GM18861 (cell line): ENCODE data around the gene GLRA1.
"Not testable (repeated sequence)": the region's sequence is repeated elsewhere in the genome, so short reads cannot be mapped to it uniquely, and the experiment has no call there.

ENCODE experiments used
- ATAC-seq: cut with Tn5 transposase; IDR thresholded peaks from one replicate; pipeline ENCODE4 v1.9.1; 2021; ENCODE audit not compliant: unreplicated experiment

The GLRA1 gene

DNA sequence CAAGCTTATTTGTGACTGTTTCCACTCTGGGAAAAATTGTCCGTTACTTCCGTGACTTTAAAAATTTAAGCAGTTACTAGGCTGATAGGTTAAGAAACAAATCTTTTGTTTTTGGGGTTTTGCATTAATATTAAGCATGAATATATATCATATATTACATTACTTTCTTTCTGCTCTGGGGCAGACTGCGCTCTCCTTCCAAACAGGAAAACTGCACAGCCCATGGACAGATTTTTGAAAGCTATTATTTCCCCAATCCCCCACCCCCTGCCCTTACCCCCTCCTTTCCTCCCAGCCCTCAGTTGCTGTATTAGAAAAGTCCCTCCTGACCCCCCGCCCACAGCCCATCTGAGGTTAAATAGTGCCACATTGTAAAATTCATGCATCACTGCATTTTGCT is 102.5 kb downstream of the GLRA1 start:
- ATAC-seq: no peak

DNA sequence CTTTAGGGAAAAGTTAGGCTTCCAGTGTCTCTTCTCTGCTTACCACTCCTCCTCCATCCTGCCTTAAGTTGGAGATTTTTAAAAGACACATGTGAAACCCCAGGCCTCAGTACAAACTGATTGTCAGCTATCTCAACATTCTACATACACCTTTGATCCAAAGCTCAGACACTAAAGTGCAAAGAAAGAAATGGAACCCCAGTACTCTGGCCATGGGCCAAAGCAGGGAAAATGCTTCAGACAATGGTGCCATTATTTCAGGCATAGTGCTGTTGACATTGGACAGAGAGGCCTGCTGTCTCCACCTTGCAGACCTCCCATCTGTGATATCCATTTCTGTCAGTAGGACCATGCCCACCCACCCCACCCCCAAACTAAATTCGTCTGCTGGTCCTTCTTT is 103.7 kb downstream of the GLRA1 start:
- ATAC-seq: no peak

GRCh38 chr5:151820271-151820670 is 104.4 kb downstream of the GLRA1 start:
- no peak for ATAC-seq

DNA sequence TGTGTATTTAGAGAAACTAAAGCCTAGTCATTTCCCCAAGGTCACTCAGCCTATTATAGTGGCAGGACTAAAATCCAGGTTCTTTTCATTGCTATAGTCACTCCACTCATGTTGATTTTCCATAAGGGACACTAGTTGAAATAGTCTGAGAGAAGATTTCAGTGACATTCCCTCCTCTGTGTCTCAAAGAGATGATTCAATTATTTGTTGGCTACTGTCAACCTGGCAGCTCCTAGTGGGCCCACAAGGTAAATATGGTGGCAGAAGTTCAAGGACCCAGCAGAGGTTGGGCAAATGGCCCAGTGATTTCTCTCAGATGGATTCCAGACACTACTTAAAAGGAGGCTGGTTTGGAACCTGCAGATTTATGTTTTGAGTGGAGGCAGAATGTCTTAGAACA is 104.8 kb downstream of the GLRA1 start:
- ATAC-seq: no peak

- no peak for ATAC-seq
Observed at GRCh38 chr5:151815051-151815450, 109.6 kb downstream of the GLRA1 start.

DNA sequence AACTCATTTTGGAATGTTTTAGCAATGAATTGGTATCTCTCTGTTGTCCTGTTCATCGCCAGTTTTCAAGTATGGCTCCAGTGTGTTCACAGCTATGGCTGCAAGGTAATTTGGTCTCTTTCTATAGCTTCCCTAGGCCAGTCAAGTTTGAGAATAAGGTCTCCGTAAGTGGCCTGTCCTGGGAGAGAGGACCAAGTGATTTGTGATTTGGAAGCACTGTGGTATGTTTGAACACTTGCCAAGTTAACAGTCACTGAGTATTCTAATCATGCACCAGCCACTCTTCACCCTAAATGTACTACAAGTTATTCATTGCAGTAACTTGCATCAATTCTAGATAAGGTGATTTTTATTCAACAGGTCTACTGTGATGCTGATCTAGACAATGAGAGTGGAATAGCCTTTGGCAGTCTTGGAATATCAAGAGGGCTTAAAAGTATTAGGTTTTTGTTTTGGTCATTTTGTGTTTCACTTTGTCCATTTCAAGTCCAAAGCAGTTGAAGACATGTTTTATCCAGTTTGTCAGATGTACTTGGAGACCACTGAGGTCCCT is 111.8 kb downstream of the GLRA1 start:
- no peak for ATAC-seq

DNA sequence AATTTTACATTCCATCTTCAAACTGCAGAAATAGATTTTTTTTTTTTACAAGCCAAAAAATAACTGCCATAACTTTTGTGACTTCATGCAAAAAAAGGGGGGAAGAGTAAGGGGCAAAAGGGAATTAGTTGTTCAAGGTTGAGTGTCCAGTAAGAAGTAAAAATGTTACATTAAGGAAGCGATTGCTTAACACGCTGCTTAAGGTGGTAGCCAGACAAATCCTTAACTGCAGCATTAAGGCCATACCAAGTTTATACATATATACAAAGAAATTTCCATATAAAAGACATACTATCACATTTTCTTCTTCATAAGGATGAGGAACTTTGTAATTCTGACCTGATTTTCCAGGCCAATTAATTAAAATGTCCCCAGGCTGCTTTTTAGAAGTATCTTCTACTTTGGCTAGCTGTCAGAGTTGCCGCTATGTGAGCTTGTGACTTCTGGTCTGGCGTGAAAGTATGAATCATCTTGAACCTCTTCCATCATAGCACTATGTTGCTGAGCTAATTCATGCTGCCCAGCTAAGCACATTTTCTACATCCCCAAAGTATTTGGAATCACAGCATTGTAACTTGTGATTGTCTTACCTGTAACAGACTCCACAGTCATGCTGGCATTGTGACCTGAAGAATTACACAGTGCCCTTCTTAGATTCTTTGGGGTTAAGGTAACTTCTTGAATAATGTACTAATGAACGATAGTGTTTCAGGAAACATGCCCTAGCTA is 112.9 kb downstream of the GLRA1 start:
- ATAC-seq: no peak

GRCh38 chr5:151810897-151811296 is 113.8 kb downstream of the GLRA1 start:
- ATAC-seq: no peak

DNA sequence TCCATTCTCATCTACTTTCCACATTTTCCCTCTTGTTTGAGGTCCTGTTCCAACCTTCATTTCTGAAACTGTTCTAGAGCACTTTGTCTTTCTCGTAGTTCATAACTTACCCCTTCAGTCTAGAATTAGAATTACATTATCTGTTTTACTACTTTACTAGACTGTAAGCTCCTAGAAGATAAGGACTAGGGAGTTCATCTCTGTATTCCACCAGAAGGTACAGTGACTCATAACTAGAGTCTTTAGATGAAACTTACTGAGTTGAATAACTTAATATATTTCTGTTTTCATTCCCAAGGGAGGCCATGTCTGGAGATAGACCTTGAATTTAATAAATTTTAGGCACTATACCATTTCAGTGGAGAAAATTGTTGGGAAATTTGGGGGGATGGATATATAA is 114.2 kb downstream of the GLRA1 start:
- ATAC-seq: no peak

- no peak for ATAC-seq
Observed at GRCh38 chr5:151808451-151809169, 116.0 kb downstream of the GLRA1 start.

GRCh38 chr5:151805414-151806223 is 119.0 kb downstream of the GLRA1 start:
- ATAC-seq: no peak

DNA sequence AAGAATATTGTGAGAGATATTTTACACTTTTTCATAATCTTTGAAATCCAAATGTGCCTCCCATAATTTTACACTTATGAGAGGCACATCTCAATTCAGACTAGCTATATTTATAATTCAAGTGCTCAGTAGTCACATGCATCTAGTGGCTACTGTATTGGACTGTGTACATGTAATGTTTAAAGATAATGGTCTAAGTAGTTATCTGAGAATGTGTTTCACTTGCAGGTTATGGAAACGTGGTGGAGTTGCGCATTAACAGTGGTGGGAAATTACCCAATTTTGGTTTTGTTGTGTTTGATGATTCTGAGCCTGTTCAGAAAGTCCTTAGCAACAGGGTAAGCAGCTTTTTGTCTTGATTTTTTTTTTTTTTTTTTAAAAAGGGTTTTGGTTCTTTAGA is 124.1 kb downstream of the GLRA1 start:
- peak; percentile 56 for ATAC-seq

DNA sequence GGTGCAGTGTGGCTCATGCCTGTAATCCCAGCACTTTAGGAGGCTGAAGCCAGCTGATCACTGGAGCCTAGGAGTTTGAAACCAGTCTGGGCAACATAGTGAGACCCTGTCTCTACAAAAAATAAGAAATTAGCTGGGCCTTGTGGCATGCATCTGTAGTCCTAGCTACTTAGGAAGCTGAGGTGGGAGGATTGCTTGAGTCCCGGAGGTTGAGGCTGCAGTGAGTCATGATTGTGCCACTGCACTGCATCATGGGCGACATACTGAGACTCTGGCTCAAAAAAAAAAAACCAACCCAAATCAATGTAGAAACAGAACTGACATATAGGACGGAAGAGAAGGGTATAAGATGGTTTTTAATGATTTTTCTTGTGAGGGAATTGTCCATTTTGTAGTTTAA is 125.2 kb downstream of the GLRA1 start:
- no peak for ATAC-seq

DNA sequence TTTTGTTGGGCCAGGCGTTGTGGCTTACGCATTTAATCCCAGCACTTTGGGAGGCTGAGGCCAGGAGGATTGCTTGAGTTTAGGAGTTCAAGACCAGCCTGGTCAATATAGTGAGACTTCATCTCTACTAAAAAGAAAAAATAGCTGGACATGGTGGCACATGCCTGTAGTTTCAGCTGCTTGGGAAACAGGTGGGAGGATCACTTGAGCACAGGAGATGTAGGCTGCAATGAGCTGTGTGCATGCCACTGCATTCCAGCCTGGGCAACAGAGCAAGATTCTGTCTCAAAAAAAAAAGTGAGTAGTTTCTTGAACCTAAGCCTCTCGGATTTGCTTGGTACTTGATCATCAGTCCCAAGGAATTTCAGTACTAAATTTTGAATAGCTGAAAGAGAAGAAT is 126.0 kb downstream of the GLRA1 start:
- no peak for ATAC-seq

DNA sequence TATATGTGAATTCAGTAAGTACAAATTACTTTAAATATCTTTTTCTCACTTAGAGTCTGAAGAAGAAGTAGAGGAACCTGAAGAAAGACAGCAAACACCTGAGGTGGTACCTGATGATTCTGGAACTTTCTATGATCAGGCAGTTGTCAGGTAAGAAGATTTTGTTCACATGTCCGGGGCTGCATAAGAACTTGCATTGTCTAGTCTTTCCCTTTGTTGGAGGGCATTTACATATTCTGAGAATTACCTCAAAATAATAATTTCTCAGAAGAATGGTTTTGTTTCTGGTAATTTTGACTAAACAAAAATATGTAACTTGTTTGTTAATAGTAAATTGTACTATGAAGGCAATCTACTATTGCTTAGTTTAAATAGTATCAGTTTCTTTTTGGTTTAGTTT is 129.2 kb downstream of the GLRA1 start:
- no peak for ATAC-seq

DNA sequence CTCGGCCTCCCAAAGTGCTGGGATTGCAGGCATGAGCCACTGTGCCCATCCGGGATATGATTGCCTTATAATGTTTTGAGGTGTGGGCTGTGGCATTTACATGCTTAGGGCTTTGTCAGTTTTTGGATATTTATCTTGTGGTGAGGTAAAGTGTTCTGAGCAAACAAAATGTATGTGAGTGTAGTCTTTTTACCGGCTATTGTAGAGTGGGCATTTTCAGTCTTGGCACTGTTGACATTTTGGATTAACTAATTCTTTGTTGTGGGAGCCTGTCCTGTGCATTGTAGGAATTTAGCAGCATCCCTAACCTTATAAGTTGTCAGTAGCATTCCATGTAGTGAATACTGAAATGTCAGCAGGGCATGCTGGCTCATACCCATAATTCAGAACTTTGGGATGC is 131.3 kb downstream of the GLRA1 start:
- no peak for ATAC-seq

DNA sequence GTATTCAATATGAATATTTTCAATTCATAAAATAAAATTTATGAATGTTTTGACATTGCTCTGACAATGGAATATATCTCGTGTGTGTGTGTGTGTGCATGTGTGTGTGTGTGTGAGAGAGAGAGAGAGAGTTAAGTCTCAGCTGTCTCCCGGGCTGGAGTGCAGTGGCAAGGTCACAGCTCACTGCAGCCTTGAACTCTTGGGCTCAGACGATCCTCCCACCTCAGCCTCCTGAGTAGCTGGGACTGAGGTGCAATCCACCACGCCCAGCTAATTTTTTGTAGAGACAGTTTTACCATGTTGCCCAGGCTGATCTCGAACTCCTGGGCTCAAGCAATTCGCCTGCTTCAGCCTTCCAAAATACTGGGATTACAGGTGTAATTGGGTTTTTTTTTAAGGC is 136.8 kb downstream of the GLRA1 start:
- ATAC-seq: no peak

- no peak for ATAC-seq
Observed at GRCh38 chr5:151786468-151786867, 138.2 kb downstream of the GLRA1 start.

GRCh38 chr5:151784141-151784540 is 140.5 kb downstream of the GLRA1 start:
- ATAC-seq: no peak

DNA sequence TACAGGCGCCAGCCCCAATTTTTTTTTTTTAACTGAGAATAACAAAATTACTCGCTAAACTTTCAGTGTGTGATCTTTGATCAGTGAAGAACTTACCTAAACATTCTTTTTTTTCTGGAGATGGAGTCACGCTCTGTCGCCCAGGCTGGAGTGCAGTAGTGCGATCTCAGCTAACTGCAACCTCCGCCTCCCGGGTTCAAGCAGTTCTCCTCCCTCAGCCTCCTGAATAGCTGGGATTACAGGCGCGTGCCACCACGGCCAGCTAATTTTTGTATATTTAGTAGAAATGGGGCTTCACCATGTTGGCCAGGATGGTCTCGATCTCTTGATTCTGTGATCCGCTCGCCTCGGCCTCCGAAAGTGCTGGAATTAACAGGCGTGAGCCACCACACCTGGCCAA is 141.0 kb downstream of the GLRA1 start:
- ATAC-seq: not testable (repeated sequence)

DNA sequence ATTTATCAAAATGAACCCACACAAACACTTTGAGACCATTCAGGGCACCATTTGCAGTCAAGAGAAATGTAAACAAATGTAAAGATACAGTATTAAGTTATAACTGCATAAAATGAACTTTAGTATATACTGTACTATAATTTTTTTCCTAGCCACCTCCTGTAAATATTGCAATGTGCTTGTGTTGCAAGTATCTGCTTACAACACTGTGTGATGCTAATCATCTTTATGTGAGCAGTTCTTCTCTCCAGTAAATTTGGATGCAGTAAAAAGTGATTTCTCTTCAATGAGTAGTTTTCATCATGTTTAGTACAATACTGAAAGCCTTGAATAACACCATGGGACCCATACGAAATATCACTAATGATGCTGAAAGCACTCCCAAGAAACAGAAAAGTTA is 143.4 kb downstream of the GLRA1 start:
- no peak for ATAC-seq

- ATAC-seq: no peak
Observed at GRCh38 chr5:151780348-151780747, 144.3 kb downstream of the GLRA1 start.
